Measurements from ENCODE around the gene VWA5B2. TPM values are rescaled to one million over a fixed set of nuclear protein-coding genes. Genes with fewer than 3 reads are reported as not detected.

VWA5B2 gene
- total RNA-seq, 1 donor from 2014 or later = 1.1 TPM

- Mint-ChIP-seq H3K27me3 (ENCODE audit: unreplicated experiment) (peaks cover 34% of the 10 kb centered on the region), H3K4me3 (ENCODE audit: unreplicated experiment) (peak overlapping the region; percentile 68), H3K4me1 (ENCODE audit: unreplicated experiment) (peaks cover 22% of the 10 kb centered on the region), H3K9me3 (ENCODE audit: unreplicated experiment) (no peaks in the 10 kb centered on the region), H3K36me3 (ENCODE audit: low read depth, unreplicated experiment) (peaks cover 13% of the 10 kb centered on the region), H3K27ac (ENCODE audit: unreplicated experiment) (no peak overlapping the region)
- DNase-seq (ENCODE audit: low spot score) = no peak
- no peak for TF ChIP-seq CTCF (IDR thresholded peaks at IDR 0.05; ENCODE audit: unreplicated experiment)
These were observed 29.5 kb downstream of the VWA5B2 start for GRCh38 chr3:184258926-184259325.

- no peak for TF ChIP-seq CTCF (IDR thresholded peaks at IDR 0.05; ENCODE audit: unreplicated experiment)
- no peaks in the 10 kb centered on the region for H3K9me3 Mint-ChIP-seq (ENCODE audit: unreplicated experiment)
- no peak for DNase-seq (ENCODE audit: low spot score)
- H3K27me3 Mint-ChIP-seq (ENCODE audit: unreplicated experiment) = peaks cover 34% of the 10 kb centered on the region
- H3K4me1 Mint-ChIP-seq (ENCODE audit: unreplicated experiment) = peaks cover 22% of the 10 kb centered on the region
- peak overlapping the region; percentile 68 for H3K4me3 Mint-ChIP-seq (ENCODE audit: unreplicated experiment)
- H3K36me3 Mint-ChIP-seq (ENCODE audit: low read depth, unreplicated experiment) = peaks cover 13% of the 10 kb centered on the region
- H3K27ac Mint-ChIP-seq (ENCODE audit: unreplicated experiment) = no peak overlapping the region
These were observed 30.1 kb downstream of the VWA5B2 start for GRCh38 chr3:184259396-184259877.

GRCh38 chr3:184259878-184260723 lies 30.7 kb downstream of the VWA5B2 start:
- Mint-ChIP-seq H3K27me3 (ENCODE audit: unreplicated experiment) (peaks cover 34% of the 10 kb centered on the region), H3K9me3 (ENCODE audit: unreplicated experiment) (no peaks in the 10 kb centered on the region), H3K36me3 (ENCODE audit: low read depth, unreplicated experiment) (peaks cover 13% of the 10 kb centered on the region), H3K4me1 (ENCODE audit: unreplicated experiment) (peaks cover 22% of the 10 kb centered on the region), H3K27ac (ENCODE audit: unreplicated experiment) (no peak overlapping the region), H3K4me3 (ENCODE audit: unreplicated experiment) (peak overlapping the region; percentile 83)
- no peak for TF ChIP-seq CTCF (IDR thresholded peaks at IDR 0.05; ENCODE audit: unreplicated experiment)
- DNase-seq (ENCODE audit: low spot score) = peak; percentile 59

GRCh38 chr3:184260724-184261269 lies 31.4 kb downstream of the VWA5B2 start:
- Mint-ChIP-seq H3K9me3 (ENCODE audit: unreplicated experiment) (no peaks in the 10 kb centered on the region), H3K27me3 (ENCODE audit: unreplicated experiment) (peaks cover 34% of the 10 kb centered on the region), H3K4me3 (ENCODE audit: unreplicated experiment) (peak overlapping the region; percentile 83), H3K36me3 (ENCODE audit: low read depth, unreplicated experiment) (peaks cover 13% of the 10 kb centered on the region), H3K27ac (ENCODE audit: unreplicated experiment) (no peak overlapping the region), H3K4me1 (ENCODE audit: unreplicated experiment) (peaks cover 22% of the 10 kb centered on the region)
- no peak for DNase-seq (ENCODE audit: low spot score)
- TF ChIP-seq CTCF (IDR thresholded peaks at IDR 0.05; ENCODE audit: unreplicated experiment) = no peak

Measured in endothelial cell (in vitro differentiated cells).